ENCODE data around the gene XIST.

The XIST gene

GRCh38 chrX:73826996-73827395 is 25.5 kb downstream of the XIST start:
- TF ChIP-seq EP300 (IDR thresholded peaks at IDR 0.05; ENCODE audit: borderline replicate concordance) = no peak
- no peak for TF ChIP-seq NFIC (IDR thresholded peaks at IDR 0.05)
- no peak for TF ChIP-seq REST (IDR thresholded peaks at IDR 0.05; ENCODE audit: low read depth)
- TF ChIP-seq TCF12 (IDR thresholded peaks at IDR 0.05; ENCODE audit: low read depth) = no peak
- no peak for TF ChIP-seq CEBPB (IDR thresholded peaks at IDR 0.05)
- TF ChIP-seq USF1 (IDR thresholded peaks at IDR 0.05) = no peak
- TF ChIP-seq TEAD4 (IDR thresholded peaks at IDR 0.05) = no peak
- no peak for TF ChIP-seq ZBTB7A (IDR thresholded peaks at IDR 0.05; ENCODE audit: low read depth)

GRCh38 chrX:73825569-73825968 is 26.9 kb downstream of the XIST start:
- TF ChIP-seq CEBPB (IDR thresholded peaks at IDR 0.05) (no peak), RAD21 (IDR thresholded peaks at IDR 0.05; ENCODE audit: low read depth) (no peak), TAF1 (IDR thresholded peaks at IDR 0.05; ENCODE audit: low read depth) (no peak), EGR1 (IDR thresholded peaks at IDR 0.05) (no peak)

- TF ChIP-seq TEAD4 (IDR thresholded peaks at IDR 0.05) (no peak), USF1 (IDR thresholded peaks at IDR 0.05) (no peak), ZBTB7A (IDR thresholded peaks at IDR 0.05; ENCODE audit: low read depth) (no peak), TCF12 (IDR thresholded peaks at IDR 0.05; ENCODE audit: low read depth) (no peak), RAD21 (IDR thresholded peaks at IDR 0.05; ENCODE audit: low read depth) (no peak), FOXM1 (IDR thresholded peaks at IDR 0.05; ENCODE audit: borderline replicate concordance, low read depth) (no peak), EP300 (IDR thresholded peaks at IDR 0.05; ENCODE audit: borderline replicate concordance) (no peak), MAX (IDR thresholded peaks at IDR 0.05) (no peak)
Measured at GRCh38 chrX:73823473-73824004, 29.0 kb downstream of the XIST start.

GRCh38 chrX:73822775-73823174 is 29.7 kb downstream of the XIST start:
- TF ChIP-seq TAF1 (IDR thresholded peaks at IDR 0.05; ENCODE audit: low read depth) (no peak), EP300 (IDR thresholded peaks at IDR 0.05; ENCODE audit: borderline replicate concordance) (no peak), RAD21 (IDR thresholded peaks at IDR 0.05; ENCODE audit: low read depth) (no peak), NFIC (IDR thresholded peaks at IDR 0.05) (no peak), YY1 (IDR thresholded peaks at IDR 0.05; ENCODE audit: low read depth) (no peak), FOXM1 (IDR thresholded peaks at IDR 0.05; ENCODE audit: borderline replicate concordance, low read depth) (no peak), TEAD4 (IDR thresholded peaks at IDR 0.05) (no peak), MAX (IDR thresholded peaks at IDR 0.05) (no peak), CREB1 (IDR thresholded peaks at IDR 0.05; ENCODE audit: low read depth) (no peak), TCF12 (IDR thresholded peaks at IDR 0.05; ENCODE audit: low read depth) (no peak), CEBPB (IDR thresholded peaks at IDR 0.05) (no peak)

GRCh38 chrX:73821921-73822559 is 30.5 kb downstream of the XIST start:
- TF ChIP-seq NFIC (IDR thresholded peaks at IDR 0.05) (no peak), MAX (IDR thresholded peaks at IDR 0.05) (no peak), FOXM1 (IDR thresholded peaks at IDR 0.05; ENCODE audit: borderline replicate concordance, low read depth) (no peak), TEAD4 (IDR thresholded peaks at IDR 0.05) (no peak), TAF1 (IDR thresholded peaks at IDR 0.05; ENCODE audit: low read depth) (no peak), USF1 (IDR thresholded peaks at IDR 0.05) (no peak), TCF12 (IDR thresholded peaks at IDR 0.05; ENCODE audit: low read depth) (no peak), REST (IDR thresholded peaks at IDR 0.05; ENCODE audit: low read depth) (no peak), YY1 (IDR thresholded peaks at IDR 0.05; ENCODE audit: low read depth) (no peak)
